Stimulated activated CD8-positive, alpha-beta memory T cell treated with anti-CD3 and anti-CD28 coated beads, Interleukin-7, amount 100 ng/mL, for 4 hours (primary cell): ENCODE data around the gene OTUD5.

ENCODE experiments used
- DNase-seq, 2 donors: peaks; one replicate each; pipeline ENCODE4 v3.0.0-alpha.2; 2020; ENCODE audit warnings: low read depth in 2 of 2

The OTUD5 gene

GRCh38 chrX:48911412-48912182 lies 45.8 kb downstream of the OTUD5 start, which contains the start of gene SLC35A2:
Gene SLC35A2 (minus strand): TSS chrX:48911646. CDS start chrX:48911636, 10 bp downstream.
- peak; percentile 72 to 76 for DNase-seq

- DNase-seq, result no peak
Measured at GRCh38 chrX:48910926-48911411, 46.4 kb downstream of the OTUD5 start.

GRCh38 chrX:48909703-48910294 lies 47.6 kb downstream of the OTUD5 start:
- DNase-seq, result no peak

- DNase-seq, result no peak
Measured at GRCh38 chrX:48908600-48908999, 48.8 kb downstream of the OTUD5 start.

- DNase-seq, result no peak
Measured at GRCh38 chrX:48905090-48905790, 52.2 kb downstream of the OTUD5 start.

- DNase-seq, result no peak
Measured at GRCh38 chrX:48904626-48905025, 52.8 kb downstream of the OTUD5 start.

- DNase-seq, result no peak
Measured at GRCh38 chrX:48904180-48904579, 53.2 kb downstream of the OTUD5 start.

GRCh38 chrX:48903290-48903689 lies 54.1 kb downstream of the OTUD5 start:
- no peak for DNase-seq

- DNase-seq, result no peak
Measured at GRCh38 chrX:48902776-48903175, 54.6 kb downstream of the OTUD5 start.

GRCh38 chrX:48902135-48902534 lies 55.3 kb downstream of the OTUD5 start:
- DNase-seq, result no peak

- DNase-seq, result no peak
Measured at GRCh38 chrX:48901069-48901468, 56.3 kb downstream of the OTUD5 start.

GRCh38 chrX:48899078-48899410 lies 58.4 kb downstream of the OTUD5 start:
- DNase-seq, result no peak

- peak; percentile 81 to 83 for DNase-seq
Measured at GRCh38 chrX:48897625-48898306, 59.6 kb downstream of the OTUD5 start, which contains the start of the genes PQBP1 and TIMM17B. Gene PQBP1 (plus strand): TSS chrX:48897930. CDS start chrX:48898510, 580 bp downstream. Gene TIMM17B (minus strand): TSS chrX:48897768. CDS start chrX:48897749, 19 bp downstream.

GRCh38 chrX:48897157-48897624 lies 60.2 kb downstream of the OTUD5 start:
- DNase-seq, result peak; percentile 35 to 45

- no peak for DNase-seq
Measured at GRCh38 chrX:48896611-48897011, 60.8 kb downstream of the OTUD5 start.

- DNase-seq, result no peak
Measured at GRCh38 chrX:48894891-48895290, 62.5 kb downstream of the OTUD5 start.

- DNase-seq, result no peak
Measured at GRCh38 chrX:48893556-48894348, 63.7 kb downstream of the OTUD5 start.

- DNase-seq, result no peak
Measured at GRCh38 chrX:48892896-48893295, 64.5 kb downstream of the OTUD5 start.

GRCh38 chrX:48891402-48892288 lies 65.8 kb downstream of the OTUD5 start:
- peak; percentile 46 to 60 for DNase-seq

GRCh38 chrX:48890934-48891401 lies 66.4 kb downstream of the OTUD5 start:
- DNase-seq, result no peak
